Cardiac fibroblast (primary cell): ENCODE results near the gene BRD3.

Experiments
- DNase-seq, 2 donors: peaks; one replicate each; pipeline versions ENCODE4 v3.0.0 to v3.0.0-alpha.2; 2010; ENCODE audit warnings: low read depth in 2 of 2
- H3K4me3 ChIP-seq, 2 donors: replicated peaks in 1 of 2; 1 replicate in 1 of 2; 2 replicates in 1 of 2; pipeline ENCODE4 v1.5.1; 2011; ENCODE audit warnings: low read depth in 2 of 2, low read length in 2 of 2, mild to moderate bottlenecking in 2 of 2, moderate library complexity in 1 of 2
- TF ChIP-seq, protein P1 (sequence below): IDR thresholded peaks from one replicate; pipeline ENCODE4 v1.5.1; 2011; ENCODE audit warnings: low read depth, mild to moderate bottlenecking, low read length, inconsistent platforms

BRD3 gene

DNA sequence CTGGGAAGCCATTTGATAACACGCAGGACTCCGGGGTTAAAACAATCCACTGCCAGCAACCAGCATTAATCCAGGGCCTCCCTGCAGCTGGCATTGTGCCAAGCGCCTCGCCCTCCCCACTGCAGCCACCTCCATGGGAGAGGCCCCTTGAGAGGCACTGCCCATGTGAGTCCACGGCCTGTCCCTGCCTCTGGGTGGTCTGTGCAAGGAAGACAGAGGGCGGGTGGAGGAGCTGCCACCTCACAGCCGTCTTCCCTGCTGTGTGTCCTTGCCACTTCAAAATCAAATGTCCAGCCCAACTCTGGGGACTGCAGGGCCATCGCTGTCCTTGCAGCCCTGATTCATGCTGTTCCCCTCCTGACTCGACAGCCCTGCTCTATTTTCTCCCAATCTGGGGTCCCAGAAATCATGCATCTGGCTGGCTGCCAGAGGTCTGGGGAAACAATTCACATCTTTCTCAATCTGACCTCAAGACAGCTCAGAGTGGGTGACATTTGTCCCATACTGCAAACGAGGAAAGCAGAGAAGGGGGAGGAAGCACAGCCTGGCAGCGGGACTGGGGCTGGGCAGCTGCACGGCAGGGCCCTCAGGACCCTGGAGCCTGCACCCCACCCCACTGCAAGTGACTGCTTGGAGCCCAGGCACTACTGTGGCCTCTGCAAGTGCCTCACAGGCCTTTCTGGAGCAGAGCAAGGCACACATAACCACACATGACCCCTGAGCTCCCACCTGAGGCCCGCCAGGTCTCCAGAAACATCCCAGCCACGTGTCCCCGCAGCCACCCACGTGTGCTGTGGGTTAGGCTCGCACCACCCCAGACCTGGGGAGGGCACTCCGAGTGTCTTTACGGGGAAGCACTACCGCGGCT lies 26.8 kb downstream of the BRD3 start:
- H3K4me3 ChIP-seq: no peak overlapping the region
- no peak for DNase-seq
- TF ChIP-seq, protein P1, sequence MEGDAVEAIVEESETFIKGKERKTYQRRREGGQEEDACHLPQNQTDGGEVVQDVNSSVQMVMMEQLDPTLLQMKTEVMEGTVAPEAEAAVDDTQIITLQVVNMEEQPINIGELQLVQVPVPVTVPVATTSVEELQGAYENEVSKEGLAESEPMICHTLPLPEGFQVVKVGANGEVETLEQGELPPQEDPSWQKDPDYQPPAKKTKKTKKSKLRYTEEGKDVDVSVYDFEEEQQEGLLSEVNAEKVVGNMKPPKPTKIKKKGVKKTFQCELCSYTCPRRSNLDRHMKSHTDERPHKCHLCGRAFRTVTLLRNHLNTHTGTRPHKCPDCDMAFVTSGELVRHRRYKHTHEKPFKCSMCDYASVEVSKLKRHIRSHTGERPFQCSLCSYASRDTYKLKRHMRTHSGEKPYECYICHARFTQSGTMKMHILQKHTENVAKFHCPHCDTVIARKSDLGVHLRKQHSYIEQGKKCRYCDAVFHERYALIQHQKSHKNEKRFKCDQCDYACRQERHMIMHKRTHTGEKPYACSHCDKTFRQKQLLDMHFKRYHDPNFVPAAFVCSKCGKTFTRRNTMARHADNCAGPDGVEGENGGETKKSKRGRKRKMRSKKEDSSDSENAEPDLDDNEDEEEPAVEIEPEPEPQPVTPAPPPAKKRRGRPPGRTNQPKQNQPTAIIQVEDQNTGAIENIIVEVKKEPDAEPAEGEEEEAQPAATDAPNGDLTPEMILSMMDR: no peak

DNA sequence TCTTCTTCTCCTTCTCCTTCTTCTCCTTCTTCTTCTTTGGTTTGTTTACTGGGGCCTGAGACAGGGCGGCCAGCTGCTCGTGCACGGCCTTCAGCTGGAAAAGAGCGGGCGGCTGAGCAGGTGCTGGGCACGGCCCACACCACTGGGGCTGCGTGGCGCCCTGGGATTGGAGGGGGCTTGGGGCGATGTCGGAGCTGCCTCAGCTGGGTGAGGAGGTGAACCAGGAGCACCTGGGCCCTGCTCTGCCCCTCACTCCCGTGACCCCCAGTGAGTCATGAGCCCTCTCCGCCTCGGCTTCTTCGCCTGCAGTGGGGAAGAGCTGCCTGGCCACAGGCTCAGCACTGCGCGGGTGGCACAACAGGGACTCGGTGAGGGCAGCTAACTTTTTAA lies 27.7 kb downstream of the BRD3 start:
- TF ChIP-seq, protein P1: no peak
- DNase-seq: no peak

DNA sequence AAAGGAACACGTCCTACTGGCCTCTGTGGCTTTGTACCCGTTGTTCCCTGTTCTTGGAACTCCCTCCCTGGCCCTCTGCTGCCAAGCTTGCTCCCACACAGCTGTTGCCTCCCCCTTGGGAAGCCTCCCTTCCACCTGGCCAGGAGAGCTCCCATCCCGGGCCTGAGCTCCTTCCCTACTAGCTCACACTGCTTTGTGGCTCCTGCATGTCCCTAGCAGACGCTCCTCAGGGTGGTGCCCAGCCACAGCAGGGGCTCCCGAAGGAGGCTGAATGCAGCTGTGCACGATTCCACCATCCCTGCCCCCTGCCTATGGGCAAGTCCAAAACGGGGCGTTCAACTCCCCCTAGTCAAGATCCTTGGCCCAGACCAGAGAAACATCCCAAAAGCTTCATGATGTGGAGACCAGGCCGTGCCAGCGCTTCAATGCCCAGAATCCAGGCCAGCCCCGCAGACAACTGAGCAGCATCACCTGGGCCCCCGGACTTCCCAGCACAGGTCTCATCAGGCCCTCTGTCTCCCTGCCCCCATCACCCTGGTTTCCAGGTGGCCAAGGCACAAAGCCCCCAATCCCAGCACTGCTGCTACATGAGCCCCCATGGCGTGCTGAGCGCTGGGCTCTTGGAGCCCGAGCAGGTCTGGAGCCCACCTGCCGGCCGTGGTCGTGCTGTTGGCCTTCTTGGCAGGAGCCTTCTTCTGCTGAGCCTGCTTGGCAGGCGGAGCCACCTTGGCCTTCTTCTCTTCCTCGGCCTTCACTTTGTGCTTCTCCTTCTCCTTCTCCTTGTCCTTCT lies 28.2 kb downstream of the BRD3 start:
- no peak for DNase-seq
- H3K4me3 ChIP-seq: no peak overlapping the region
- TF ChIP-seq, protein P1: no peak

More for the DNA sequence above, 27.7 kb downstream of the BRD3 start:
- no peak overlapping the region for H3K4me3 ChIP-seq

DNA sequence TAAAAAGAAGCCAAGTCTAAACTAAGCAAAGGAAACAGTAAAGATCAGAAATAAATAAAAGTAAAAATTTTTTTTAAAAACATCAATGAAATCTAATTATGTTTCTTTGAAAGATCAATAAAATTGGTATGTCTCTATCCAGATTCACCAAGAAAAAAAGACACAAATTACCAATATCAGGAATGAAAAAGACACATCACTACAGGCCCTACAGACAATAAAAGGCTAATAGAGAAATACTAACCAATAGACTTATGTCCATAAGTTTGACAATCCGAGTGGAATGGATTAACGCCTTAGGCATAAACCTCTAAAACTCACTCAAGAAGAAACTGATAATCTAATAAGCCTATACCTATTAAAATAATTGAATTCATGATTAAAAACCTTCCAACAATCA lies 30.2 kb downstream of the BRD3 start:
- H3K4me3 ChIP-seq: no peak overlapping the region
- DNase-seq: no peak
- TF ChIP-seq, protein P1: no peak

DNA sequence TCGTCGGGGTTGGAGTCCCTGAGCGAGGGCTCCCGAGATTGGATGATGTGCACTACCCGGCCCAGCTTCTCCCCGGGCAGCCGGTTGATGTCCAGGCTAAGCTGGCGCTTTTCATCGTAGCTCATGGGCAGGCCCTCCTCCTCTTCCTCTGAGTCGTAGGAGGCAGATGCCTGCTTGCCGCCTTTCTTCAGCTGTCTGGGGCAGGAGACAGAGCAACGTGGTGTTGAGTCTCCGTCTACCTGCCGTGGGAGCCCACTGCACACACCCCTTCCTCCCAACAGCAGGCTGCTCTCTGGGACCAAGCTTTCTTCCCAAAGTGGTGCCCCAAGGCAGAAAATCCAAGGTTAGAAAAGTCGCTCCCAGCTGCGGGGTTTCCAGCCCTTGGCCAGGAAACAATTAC lies 31.7 kb downstream of the BRD3 start:
- no peak overlapping the region for H3K4me3 ChIP-seq
- TF ChIP-seq, protein P1: no peak
- no peak for DNase-seq

DNA sequence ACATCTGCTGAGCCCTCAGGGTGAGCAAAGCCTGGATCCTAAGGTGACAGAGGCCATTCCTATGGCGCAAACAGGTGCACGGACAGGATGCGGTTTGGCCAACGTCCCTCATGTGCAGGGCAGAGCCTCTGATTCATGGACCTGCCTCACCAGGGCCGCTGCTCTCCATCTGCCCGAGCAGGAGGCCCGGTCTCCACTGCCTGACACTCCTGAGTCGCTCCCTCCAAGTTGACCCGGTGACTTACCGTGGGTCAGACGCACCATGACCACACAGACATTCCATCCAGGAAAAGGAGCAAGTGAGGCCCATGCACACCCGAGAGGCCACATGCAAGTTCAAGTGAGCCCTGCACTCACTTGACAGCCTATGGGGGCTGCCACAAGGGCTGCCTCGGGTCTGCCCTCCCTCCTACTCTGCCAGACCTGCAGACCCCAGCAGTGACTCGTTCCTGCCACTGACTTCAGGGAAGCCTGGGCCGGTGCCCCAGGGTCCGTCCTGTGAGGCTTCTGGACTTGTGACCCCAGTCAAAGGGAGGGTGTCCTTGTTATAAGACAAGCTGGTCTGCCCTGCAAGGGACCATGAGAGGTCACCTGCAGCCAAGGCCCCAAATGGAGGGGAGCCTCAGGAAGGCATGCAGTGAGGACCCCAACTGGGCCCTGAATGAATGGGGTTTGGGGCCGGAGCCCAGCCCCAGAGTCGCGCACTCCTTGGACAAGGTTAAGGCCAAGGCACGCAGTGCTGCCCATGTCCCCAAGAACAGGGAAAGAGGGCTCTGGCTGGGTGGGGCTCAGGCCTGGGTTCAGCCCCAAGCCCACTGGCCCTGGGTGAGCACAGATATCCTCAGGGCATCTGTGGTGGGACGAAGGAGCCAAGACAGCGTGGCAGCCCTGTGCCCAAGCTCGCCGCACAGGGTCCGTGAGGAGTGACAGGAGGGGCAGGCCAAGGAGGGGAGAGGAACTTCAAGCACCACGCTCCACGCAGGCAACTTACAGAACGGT lies 32.5 kb downstream of the BRD3 start:
- no peak for DNase-seq
- H3K4me3 ChIP-seq: no peak overlapping the region
- TF ChIP-seq, protein P1: no peak
